Hematopoietic multipotent progenitor cell (in vitro differentiated cells): ENCODE data around the gene RHBDD3. TPM values are rescaled to one million over a fixed set of nuclear protein-coding genes. Genes with fewer than 3 reads are reported as not detected.
"Not testable (repeated sequence)": the region's sequence is repeated elsewhere in the genome, so short reads cannot be mapped to it uniquely, and the experiment has no call there.

Source experiments
- DNase-seq, 3 donors: peaks; one replicate each; pipeline ENCODE4 v3.0.0-alpha.2; 2011 to 2015; ENCODE audit warnings: low read depth in 2 of 3, low spot score in 2 of 3
- total RNA-seq: library from RNA; depleted of rRNA; stranded (reverse); fragments of >200 nt; gene quantifications from one replicate; pipeline ENCODE4 v1.2.3, GENCODE V29; 2012

RHBDD3 gene
- total RNA-seq, 1 donor = 26.1 TPM

DNA sequence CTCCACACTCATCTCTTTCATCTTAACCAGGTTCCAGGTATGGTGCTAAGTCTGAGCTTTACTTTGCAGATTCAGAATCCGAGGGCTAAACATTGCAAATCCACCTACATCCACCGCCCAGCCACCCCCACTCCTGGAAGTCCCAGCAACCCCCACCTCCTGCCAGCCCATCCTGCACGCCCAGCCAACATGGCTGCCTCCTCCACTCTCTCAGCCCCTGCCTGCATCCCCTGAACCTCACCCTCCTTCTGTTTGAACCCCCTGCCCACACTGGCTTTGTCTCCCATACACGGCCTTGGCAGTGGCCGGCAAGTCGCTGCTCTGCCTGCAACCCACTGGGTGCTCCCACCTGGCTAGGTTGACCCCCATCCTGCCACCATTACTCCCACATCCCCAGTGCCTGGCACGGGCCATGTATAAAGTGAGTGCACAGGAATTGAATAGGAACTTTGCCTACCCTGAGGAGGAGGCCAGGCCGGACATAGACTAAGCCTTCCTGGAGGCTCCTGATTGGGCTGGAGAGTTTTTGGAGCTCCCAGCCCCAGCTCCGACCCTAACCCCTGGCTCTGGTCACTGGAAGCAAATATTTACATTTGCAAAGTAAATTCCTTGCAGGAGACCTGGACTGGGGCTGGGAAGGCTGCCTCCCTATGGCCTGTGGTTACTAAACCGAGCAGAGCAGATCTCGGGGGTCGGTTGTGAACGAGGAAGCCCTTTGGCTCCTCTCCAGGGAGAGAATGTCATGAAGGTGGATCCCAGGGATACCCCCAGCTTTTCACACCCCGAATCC is 47.7 kb downstream of the RHBDD3 start:
- DNase-seq = no peak

DNA sequence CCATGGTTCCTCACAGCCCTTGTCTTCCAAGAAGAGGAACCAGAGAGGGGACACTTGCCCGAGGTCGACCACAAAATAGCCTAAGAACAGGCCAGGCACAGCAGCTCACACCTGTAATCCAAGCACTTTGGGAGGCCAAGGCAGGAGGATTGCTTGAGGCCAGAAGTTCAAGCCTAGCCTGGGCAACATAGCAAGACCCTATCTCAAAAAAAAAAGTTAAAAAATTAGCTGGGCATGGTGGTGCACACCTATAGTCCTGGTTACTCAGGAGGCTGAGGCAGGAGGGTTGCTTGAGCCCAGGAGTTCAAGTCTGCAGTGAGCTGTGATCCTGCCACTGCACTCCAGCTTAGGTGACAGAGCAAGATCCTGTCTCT is 48.4 kb downstream of the RHBDD3 start:
- not testable (repeated sequence) for DNase-seq

DNA sequence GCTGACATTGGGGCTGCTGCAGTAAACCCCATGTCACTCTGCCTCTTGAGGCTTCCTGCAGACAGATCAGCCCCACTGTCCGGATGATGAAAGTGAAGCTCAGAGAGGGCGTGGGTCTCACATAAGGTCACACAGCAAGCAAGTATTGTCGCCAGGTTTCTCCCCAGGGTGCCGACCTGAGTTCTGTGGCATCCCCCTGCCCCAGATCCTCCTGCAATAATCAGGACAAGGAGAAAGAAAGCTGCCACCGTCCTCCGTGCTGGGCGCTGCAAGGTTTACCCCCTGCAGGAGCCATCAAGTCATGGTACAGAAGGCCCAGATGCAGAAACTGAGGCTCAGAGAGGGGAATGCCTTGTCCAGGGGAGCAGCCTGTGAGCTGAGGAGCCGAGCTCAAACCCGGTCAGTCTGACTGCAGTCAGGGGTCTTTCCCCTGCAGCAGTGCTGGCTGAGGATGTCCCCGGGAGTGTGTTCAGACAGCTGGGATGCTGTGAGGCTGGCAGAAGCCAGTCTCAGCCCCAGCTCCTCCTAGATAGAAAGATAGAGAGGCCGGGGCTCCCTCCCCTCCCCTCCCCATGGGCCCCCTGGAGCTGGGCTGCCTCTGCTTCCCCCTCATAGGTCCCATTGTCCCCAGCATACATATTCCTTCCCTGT is 48.9 kb downstream of the RHBDD3 start:
- no peak for DNase-seq

DNA sequence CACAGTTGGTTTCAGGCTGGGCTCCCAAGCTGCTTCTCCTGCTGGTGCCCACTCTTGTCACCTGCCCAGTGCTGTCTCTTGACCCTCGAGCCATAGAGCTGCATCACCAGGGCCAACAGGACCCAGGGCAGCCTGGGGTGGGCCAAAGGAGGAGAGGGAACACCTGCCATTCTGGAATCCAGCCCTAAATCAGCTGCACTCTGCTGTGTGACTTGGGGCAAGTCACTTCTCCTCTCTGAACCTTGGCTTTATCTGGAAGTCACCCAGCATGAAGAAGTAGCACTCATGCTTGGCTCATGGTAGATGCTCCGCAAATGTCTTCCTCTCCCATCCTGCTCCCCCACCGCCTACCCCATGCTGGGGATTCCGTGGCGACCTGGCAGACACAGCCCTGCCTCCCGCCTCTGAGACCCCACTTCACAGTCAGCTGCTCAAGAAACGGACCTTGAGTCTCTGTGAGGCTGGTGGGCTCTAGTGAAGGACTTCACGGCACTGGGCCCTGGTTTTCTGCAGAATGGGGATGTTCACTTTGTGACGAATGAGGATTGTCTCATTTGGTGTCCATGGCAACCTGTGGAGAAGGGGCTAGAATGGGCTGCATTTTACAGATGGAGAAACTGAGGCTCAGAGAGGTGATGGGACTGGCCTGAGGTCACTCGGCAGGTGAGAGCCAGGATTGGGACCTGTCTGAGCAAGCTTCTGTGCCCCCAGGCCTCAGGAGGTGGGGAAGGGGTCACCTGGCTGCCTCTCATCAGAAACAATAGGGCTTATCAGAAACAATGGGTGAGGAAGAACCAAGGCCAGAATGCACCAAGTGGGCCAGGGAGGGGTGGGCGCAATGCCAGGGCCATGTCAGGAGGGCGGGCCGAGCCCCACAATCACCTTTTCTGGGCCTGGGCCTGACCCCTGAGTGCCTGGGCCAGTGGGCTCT is 49.7 kb downstream of the RHBDD3 start:
- no peak for DNase-seq

DNA sequence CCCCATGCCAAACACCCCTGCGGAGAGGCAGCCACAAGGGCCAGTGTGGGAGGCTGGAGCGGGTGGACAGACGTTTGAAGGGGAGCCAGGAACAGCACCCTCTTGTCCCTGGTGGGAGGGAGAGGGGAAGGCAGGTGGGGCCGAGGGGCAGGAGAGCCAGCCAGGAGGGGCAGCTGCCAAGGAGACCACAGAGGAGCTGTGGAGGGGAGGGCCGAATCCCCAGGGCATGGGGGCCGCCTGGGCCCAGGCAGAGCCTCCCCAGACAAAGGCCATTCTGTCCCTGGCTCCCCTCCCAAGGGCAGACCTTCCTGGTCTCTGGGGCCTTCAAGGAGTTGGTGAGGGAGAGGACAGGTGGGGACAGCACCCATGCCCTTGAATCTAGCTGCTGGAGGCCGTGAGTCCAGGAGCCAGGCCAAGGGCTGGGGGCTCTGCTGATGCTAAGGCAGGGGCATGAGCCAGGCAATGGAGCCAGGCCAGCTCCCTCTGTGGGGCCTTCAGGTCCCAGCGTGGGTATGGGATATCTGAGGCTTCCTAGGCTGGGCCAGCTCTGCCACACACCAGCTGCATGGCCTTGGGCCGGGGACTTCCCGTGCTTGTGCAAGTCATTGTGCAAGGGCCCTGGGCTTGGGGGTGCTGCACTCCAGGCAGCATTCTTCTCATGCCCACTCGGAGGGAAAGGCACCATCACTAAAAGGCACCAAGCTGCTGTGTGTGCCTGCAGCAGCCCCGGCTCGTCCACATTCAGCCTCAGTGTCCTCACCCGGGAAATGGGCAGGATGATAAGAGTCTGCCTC is 50.7 kb downstream of the RHBDD3 start:
- peak in 2 of 3 donors; percentile 64 for DNase-seq

DNA sequence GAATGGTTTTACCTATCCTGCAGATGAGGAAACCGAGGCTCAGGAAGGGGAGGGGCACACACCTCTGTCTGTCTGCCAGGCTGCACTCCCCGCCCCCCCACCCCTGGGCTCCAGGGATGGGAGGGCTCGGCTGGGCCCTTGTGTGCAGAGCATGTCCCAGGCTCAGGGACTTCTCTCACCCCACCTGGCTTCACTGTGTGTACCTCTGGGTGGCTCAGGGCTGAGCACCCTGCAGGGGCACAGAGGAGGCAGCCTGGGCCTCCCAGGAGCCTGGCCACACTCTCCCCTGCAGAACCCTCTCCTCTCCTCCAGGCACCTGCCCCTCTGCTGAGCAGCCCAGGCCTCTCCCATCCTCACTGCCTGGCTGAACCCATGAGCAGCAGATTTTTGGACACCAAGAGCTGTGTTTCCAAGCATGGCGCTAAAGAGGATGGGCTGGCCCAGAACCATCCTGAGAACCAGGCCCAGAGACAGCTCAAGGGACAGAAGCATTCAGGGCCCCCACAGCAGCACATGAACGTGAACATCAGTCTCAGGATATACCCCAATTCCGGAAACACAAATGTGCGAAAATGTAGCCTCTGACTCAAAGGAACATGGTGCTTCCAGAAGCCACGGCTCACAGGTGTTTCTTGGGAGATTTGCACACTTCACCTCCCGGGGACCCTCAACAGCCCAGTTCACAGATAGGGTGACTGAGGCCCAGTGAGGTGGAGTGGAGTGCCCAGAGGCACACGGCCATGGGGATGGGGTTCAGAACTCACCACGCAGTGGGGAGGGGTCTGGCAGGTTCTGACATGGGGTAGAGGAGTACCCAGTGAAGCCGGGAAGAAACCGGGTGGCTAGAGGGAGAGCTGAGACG is 51.5 kb downstream of the RHBDD3 start:
- no peak for DNase-seq

DNA sequence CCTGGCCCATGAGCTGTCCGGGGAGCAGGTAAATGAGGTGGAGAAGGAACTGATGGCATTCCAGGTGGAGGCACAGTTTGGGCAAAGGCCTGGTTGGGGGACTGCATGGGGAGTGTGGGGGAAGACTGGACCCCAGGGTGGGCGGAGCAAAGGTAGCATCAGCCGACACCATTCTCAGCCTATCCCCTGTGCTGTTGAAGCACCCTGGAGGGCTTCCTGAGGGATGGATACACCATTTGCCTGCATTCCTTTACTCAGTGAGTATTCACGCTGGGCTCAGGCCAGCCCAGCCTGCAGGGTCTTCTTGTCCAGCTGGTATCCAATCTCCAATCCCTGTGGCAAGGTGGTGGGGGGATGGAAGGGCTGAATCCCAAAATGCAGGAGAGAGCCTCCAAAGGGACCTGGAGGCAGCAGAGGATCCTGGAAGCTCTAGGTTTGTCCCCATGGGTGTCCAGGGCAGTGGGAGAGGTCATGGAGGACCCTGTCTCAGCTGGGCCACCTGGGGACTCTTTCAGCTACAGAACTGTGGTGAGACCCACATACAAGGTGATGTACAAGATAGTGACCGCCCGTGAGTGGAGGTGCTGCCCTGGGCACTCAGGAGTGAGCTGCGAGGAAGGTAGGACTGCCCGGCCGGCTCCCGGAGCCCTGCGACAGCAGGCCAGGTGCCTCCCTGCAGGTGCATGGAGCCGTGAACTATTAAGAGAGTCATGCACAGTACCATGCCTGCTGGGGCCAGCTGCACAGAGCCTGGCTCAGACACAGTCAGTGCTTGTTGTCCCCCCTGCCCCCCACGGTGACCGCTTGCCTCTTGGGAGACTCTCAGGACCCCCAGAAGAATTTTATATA is 52.5 kb downstream of the RHBDD3 start:
- DNase-seq = no peak

DNA sequence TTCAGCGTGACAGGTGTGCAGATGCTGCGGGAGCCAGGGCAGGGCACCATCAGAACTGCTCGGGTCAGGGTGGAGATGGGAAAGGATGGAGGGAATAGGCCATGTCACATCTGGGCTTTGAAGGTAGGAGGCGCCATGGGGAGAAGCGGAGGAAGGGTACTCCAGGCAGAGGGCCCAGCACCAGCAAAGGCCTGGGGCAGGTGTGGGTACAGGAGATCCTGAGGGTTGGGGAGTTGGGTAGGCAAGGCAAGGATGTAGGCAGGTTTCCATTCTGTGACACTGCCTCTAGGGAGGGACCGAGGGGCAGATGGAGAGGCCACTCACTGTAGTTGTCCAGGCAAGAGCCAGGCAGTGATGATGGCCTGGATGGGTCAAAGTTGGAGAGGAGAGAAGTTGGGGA is 53.5 kb downstream of the RHBDD3 start:
- DNase-seq = no peak

DNA sequence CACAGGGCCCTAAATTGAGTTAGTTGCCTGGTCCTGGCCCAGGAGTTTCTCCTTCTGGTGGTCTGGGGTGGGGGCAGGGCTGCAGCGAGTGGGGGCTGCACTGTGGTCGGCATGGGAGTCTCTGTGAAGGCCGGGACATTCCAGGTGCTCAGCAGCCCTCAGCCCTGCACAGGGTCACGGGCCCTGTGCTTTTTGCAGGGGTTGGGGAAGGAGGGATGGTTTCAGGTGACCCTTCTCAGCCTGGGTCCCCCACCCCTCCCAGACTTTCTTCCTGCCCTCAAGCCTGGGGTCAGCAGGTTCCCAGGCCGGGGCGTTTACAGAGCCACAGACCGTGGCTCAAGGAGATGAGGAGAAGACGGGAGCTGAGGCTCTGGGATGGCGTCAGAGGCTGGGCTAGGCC is 54.3 kb downstream of the RHBDD3 start:
- DNase-seq = no peak

DNA sequence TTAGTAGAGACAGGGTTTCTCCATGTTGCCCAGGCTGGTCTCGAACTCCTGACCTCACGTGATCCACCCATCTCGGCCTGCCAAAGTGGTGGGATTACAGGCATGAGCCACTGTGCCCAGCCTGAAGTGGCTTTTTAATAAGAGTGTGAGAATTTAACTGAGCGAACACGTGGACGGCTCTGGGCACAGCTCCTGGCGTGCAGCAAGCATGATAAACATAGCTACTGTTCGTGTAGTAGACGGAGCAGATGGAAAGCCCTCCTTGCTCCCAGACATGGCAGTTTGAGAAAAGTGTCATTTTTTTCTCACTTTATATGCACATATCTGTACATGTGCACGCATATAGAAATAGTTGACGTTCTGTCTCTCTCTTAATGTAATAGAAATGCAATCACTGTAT is 55.0 kb downstream of the RHBDD3 start:
- no peak for DNase-seq

DNA sequence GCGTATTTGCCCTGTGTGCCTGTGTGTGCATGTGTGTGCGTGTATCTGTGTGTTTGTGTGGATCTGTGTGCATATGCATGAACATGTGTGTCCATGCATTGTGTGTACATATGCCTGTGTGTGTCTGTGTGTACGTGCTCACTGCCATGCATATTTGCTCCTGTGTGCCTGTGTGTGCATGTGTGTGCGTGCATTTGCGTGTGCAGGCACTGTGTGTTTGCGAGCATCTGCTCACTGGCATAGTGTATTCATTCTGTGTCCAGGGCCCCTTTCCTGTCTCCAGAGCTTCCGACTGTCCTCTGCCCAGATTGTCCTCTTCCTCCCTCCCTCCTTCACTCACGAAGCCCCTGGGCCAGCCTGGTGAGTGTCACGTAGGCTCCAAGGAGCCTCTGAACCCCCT is 56.3 kb downstream of the RHBDD3 start:
- DNase-seq = no peak

DNA sequence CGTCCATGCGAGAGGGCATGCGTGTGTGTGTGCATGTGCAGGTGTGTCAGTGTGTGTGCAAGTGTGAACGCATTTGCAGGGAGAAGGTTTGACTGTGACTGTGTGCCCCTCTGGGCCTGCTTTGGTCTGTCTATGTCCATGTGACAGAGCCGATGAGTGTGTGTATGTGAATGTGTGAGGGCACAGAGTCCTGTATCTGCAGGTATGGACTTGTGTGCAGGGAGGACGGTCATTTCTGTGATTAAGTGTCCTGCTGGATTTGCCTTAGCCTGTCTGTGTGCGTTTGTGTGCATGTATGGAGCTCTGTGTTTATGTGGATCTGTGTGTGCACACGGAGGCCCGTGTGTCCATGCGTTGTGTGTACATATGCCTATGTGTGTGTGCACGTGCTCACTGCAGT is 56.7 kb downstream of the RHBDD3 start:
- no peak for DNase-seq

Other genes starting within 250 kb of the RHBDD3 start
- gene C22orf31, start 206.2 kb downstream of the RHBDD3 start, total RNA-seq = not detected
- gene KREMEN1, start 194.9 kb downstream of the RHBDD3 start, total RNA-seq = 0.54 TPM
- 161 TPM for gene EMID1, start 62.1 kb downstream of the RHBDD3 start, total RNA-seq
- gene EWSR1, start 287 bp upstream of the RHBDD3 start, total RNA-seq = 592 TPM
- 9.7 TPM for gene GAS2L1, start 38.7 kb upstream of the RHBDD3 start, total RNA-seq
- gene RASL10A, start 47.7 kb upstream of the RHBDD3 start, total RNA-seq = 3.8 TPM
- 215 TPM for gene AP1B1, start 120.6 kb upstream of the RHBDD3 start, total RNA-seq
- gene RFPL1, start 170.6 kb upstream of the RHBDD3 start, total RNA-seq = not detected
- 1.1 TPM for gene NEFH, start 212.2 kb upstream of the RHBDD3 start, total RNA-seq